ENCODE measurements around the gene TET1.

- TF ChIP-seq CTCF (IDR thresholded peaks at IDR 0.05) (no peak), POLR2A (IDR thresholded peaks at IDR 0.05) (no peak), POLR2AphosphoS5 (IDR thresholded peaks at IDR 0.05) (no peak)
Measured at GRCh38 chr10:68721673-68722335, 161.7 kb downstream of the TET1 start.
